GM20000 (cell line): ENCODE measurements around the gene DNAJC28.
A peak's percentile ranks its signal among the peaks of the same experiment; 100 is the strongest.
"Not testable (repeated sequence)": the region's sequence is repeated elsewhere in the genome, so short reads cannot be mapped to it uniquely, and the experiment has no call there.

Experiments
- DNase-seq: peaks from one replicate; pipeline ENCODE4 v3.0.0; 2012; ENCODE audit warnings: low spot score
- TF ChIP-seq, protein P1 (sequence below): IDR thresholded peaks from 2 replicates; pipeline ENCODE4 v1.5.1; 2012; ENCODE audit warnings: mild to moderate bottlenecking, control low read depth; ENCODE audit errors: extremely low read depth, missing control alignments

The DNAJC28 gene

DNA sequence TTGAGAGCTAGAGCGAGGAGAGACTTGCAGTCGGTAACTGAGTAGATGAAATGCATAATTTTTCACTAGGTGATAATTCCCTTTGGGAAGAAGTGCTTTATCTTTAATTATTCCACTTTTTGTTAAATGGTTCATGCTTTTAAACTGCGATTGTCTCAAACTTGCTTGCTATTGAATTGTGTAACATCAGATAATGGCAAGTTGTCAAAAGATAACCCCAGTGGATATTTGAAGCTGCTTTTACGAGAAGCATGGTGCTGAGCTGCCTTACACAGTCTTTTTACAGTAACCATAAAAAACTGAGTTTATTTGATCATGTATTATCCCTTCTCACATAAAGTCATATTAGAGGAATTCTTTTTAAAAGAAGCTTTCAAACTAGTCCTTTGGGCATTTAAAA lies 41.9 kb downstream of the DNAJC28 start:
- TF ChIP-seq, protein P1, sequence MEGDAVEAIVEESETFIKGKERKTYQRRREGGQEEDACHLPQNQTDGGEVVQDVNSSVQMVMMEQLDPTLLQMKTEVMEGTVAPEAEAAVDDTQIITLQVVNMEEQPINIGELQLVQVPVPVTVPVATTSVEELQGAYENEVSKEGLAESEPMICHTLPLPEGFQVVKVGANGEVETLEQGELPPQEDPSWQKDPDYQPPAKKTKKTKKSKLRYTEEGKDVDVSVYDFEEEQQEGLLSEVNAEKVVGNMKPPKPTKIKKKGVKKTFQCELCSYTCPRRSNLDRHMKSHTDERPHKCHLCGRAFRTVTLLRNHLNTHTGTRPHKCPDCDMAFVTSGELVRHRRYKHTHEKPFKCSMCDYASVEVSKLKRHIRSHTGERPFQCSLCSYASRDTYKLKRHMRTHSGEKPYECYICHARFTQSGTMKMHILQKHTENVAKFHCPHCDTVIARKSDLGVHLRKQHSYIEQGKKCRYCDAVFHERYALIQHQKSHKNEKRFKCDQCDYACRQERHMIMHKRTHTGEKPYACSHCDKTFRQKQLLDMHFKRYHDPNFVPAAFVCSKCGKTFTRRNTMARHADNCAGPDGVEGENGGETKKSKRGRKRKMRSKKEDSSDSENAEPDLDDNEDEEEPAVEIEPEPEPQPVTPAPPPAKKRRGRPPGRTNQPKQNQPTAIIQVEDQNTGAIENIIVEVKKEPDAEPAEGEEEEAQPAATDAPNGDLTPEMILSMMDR = no peak
- no peak for DNase-seq

DNA sequence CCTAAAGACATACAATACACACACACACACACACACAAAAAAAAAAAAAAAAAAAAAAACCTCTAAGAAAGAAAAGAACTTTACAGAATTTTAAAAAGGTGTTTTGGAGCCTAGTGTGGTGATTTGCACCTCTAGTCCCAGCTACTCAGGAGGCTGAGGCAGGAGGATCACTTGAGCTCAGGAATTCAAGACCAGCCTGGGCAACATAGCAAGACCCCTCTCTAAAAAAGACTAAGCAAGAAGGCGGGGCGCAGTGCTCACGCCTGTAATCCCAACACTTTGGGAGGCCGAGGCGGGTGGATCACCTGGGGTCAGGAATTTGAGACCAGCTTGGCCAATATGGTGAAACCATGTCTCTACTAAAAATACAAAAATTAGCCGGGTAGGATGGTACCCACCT lies 44.9 kb downstream of the DNAJC28 start:
- DNase-seq = not testable (repeated sequence)

GRCh38 chr21:33444499-33444898 lies 47.0 kb downstream of the DNAJC28 start:
- TF ChIP-seq, protein P1 = no peak

GRCh38 chr21:33443194-33443593 lies 48.3 kb downstream of the DNAJC28 start:
- TF ChIP-seq, protein P1 = no peak

More at GRCh38 chr21:33444499-33444898, 47.0 kb downstream of the DNAJC28 start:
- DNase-seq = no peak

GRCh38 chr21:33441489-33442477 lies 49.7 kb downstream of the DNAJC28 start:
- peak; percentile 73 for DNase-seq
- TF ChIP-seq, protein P1 = no peak

More at GRCh38 chr21:33443194-33443593, 48.3 kb downstream of the DNAJC28 start:
- DNase-seq = no peak
